Endothelial cell of umbilical vein (primary cell): Measurements from ENCODE around the gene TM4SF20. TPM values are rescaled to one million over a fixed set of nuclear protein-coding genes. Genes with fewer than 3 reads are reported as not detected.

ENCODE experiments used
- BruUV-seq: library from RNA; stranded (reverse); fragments of 400-500 nt; replicated peaks from 2 replicates; lab custom pipeline; 2021; lab: Mats Ljungman, UMichigan
- CTCF ChIA-PET: fragments of 300-600, 350-600 bp; sonication (Branson Sonifier 250); formaldehyde crosslinking; loops from one replicate; lab custom pipeline; 2021; ENCODE audit warnings: antibody characterized with exemption, inconsistent platforms; lab: Charles Lee
- POLR2A ChIA-PET: fragments of 300-600, 350-600 bp; sonication (Branson Sonifier 250); formaldehyde crosslinking; loops from one replicate; lab custom pipeline; 2021; ENCODE audit warnings: antibody characterized with exemption, inconsistent platforms; lab: Charles Lee
- DNase-seq: peaks from one replicate; pipeline ENCODE4 v3.0.0-alpha.2; 2011; ENCODE audit warnings: low read depth, low spot score
- FAIRE-seq: peaks from 2 replicates; lab custom pipeline; 2011; peaks lifted over from hg19 to GRCh38; lab: Jason Lieb, UNC
- H2AFZ ChIP-seq: 2 replicates; pipeline ENCODE4 v1.6.0; 2012; ENCODE audit warnings: low read depth, low read length, control low read depth, inconsistent platforms
- H3K27ac ChIP-seq: 2 replicates; pipeline ENCODE4 v1.5.1; 2011; ENCODE audit warnings: low read depth, mild to moderate bottlenecking, control low read depth, low read length, moderate library complexity; ENCODE audit not compliant: insufficient read depth
- H3K27me3 ChIP-seq, 2 experiments: 2 replicates each; pipeline versions ENCODE4 v1.6.0 to v1.6.1; 2011; ENCODE audit warnings: low read length in 2 of 2, mixed read lengths in 1 of 2; ENCODE audit not compliant: control insufficient read depth in 2 of 2, insufficient read depth in 2 of 2
- H3K36me3 ChIP-seq, 2 experiments: 2 replicates in 1 of 2; 3 replicates in 1 of 2; pipeline ENCODE4 v1.5.1; 2011; ENCODE audit warnings: low read length in 2 of 2, mild to moderate bottlenecking in 1 of 2, moderate library complexity in 1 of 2; ENCODE audit not compliant: control insufficient read depth in 2 of 2, insufficient read depth in 2 of 2; ENCODE audit errors: extremely low read depth in 1 of 2
- H3K4me1 ChIP-seq: 3 replicates; pipeline ENCODE4 v1.5.1; 2011; ENCODE audit warnings: mild to moderate bottlenecking, low read length; ENCODE audit not compliant: control insufficient read depth, insufficient read depth; ENCODE audit errors: extremely low read depth
- H3K4me2 ChIP-seq: 2 replicates; pipeline ENCODE4 v1.6.1; 2011; ENCODE audit warnings: low read length, control low read depth, mixed read lengths; ENCODE audit not compliant: insufficient read depth
- H3K4me3 ChIP-seq, 3 experiments: fragments of 200-600 bp in 1 of 3; sonication (generic), shearing (Covaris generic) in 1 of 3; replicated peaks in 1 of 3; 2 replicates each; pipeline ENCODE4 v1.5.1; 2011 to 2016; ENCODE audit warnings: control low read depth in 3 of 3, low read length in 3 of 3, mild to moderate bottlenecking in 2 of 3, inconsistent platforms in 1 of 3, low read depth in 1 of 3, moderate library complexity in 1 of 3; ENCODE audit not compliant: insufficient read depth in 1 of 3
- H3K79me2 ChIP-seq: 2 replicates; pipeline ENCODE4 v1.6.0; 2012; ENCODE audit warnings: low read length, inconsistent platforms; ENCODE audit not compliant: control insufficient read depth, insufficient read depth
- H3K9ac ChIP-seq: replicated peaks from 2 replicates; pipeline ENCODE3; 2011; ENCODE audit warnings: low read length, control low read depth; ENCODE audit not compliant: insufficient read depth; ENCODE audit errors: extremely low read depth
- H3K9me1 ChIP-seq: replicated peaks from 3 replicates; pipeline ENCODE4 v1.6.0; 2011; ENCODE audit warnings: mild to moderate bottlenecking, low read length; ENCODE audit not compliant: control insufficient read depth, insufficient read depth; ENCODE audit errors: extremely low read depth
- H3K9me3 ChIP-seq: replicated peaks from 2 replicates; pipeline ENCODE4 v1.5.1; 2012; ENCODE audit warnings: low read length, inconsistent platforms; ENCODE audit not compliant: control insufficient read depth, insufficient read depth
- H4K20me1 ChIP-seq: replicated peaks from 2 replicates; pipeline ENCODE3; 2011; ENCODE audit warnings: mild to moderate bottlenecking, low read length; ENCODE audit not compliant: control insufficient read depth, insufficient read depth; ENCODE audit errors: extremely low read depth
- EZH2 ChIP-seq: IDR thresholded peaks from 2 replicates; pipeline ENCODE4 v1.6.1; 2012; ENCODE audit warnings: borderline replicate concordance, low read depth, mild to moderate bottlenecking, moderate library complexity, low read length, inconsistent platforms; ENCODE audit not compliant: severe bottlenecking
- FOS ChIP-seq: IDR thresholded peaks from 2 replicates; pipeline ENCODE4 v1.6.1; 2011; ENCODE audit warnings: mild to moderate bottlenecking, low read length, moderate library complexity, borderline replicate concordance; ENCODE audit not compliant: insufficient read depth
- GATA2 ChIP-seq: IDR thresholded peaks from 2 replicates; pipeline ENCODE4 v1.7.0; 2011; ENCODE audit warnings: low read depth, mild to moderate bottlenecking, moderate library complexity, mixed read lengths, low read length; ENCODE audit not compliant: insufficient read length, insufficient read depth
- JUN ChIP-seq: IDR thresholded peaks from 2 replicates; pipeline ENCODE4 v1.6.1; 2011; ENCODE audit warnings: borderline replicate concordance, low read depth; ENCODE audit not compliant: insufficient read length, insufficient read depth
- MAX ChIP-seq: IDR thresholded peaks from 2 replicates; pipeline ENCODE4 v1.6.1; 2011; ENCODE audit not compliant: insufficient read depth, insufficient read length
- MYC ChIP-seq: IDR thresholded peaks from one replicate; pipeline ENCODE4 v1.6.1; 2011; ENCODE audit warnings: mild to moderate bottlenecking, low read depth, low read length
- POLR2A ChIP-seq: IDR thresholded peaks from 2 replicates; pipeline ENCODE4 v1.6.1; 2012; ENCODE audit warnings: low read depth, mild to moderate bottlenecking, control low read depth, low read length
- POLR2AphosphoS5 ChIP-seq: IDR thresholded peaks from 2 replicates; pipeline ENCODE4 v1.6.1; 2012; ENCODE audit warnings: low read depth, mild to moderate bottlenecking, control low read depth, low read length, moderate library complexity; ENCODE audit not compliant: insufficient read depth
- dilution Hi-C: fragments of 300-500 bp; cut with MboI; formaldehyde crosslinking; loops from one replicate; pipeline ENCODE4 v1.15.0; 2019; ENCODE audit warnings: low sequenced_read_pairs; ENCODE audit not compliant: extremely low pct_ligation_motif_present
- intact Hi-C: fragments of 100-400 bp; cut with micrococcal nuclease; formaldehyde crosslinking; loops from one replicate; pipeline ENCODE4 v1.10.0; 2022
- polyA plus RNA-seq, 4 experiments: library from polyadenylated mRNA; depleted of rRNA in 3 of 4; stranded (reverse) in 3 of 4; unstranded in 1 of 4; fragments of >200 nt; gene quantifications; 2 replicates each; pipeline versions ENCODE4 v1.2.1 to v1.2.3, GENCODE V29; 2011 to 2012; ENCODE audit warnings: missing spikeins in 1 of 4
- total RNA-seq: library from RNA; stranded (reverse); gene quantifications from 2 replicates; pipeline ENCODE4 v1.2.3, GENCODE V29; 2021
- TF ChIP-seq, protein P1 (sequence below), 2 donors: IDR thresholded peaks; 1 replicate in 1 of 2; 2 replicates in 1 of 2; pipeline ENCODE4 v1.5.1; 2011; ENCODE audit warnings: low read length in 2 of 2, mild to moderate bottlenecking in 2 of 2, moderate library complexity in 2 of 2, control low read depth in 1 of 2, inconsistent platforms in 1 of 2, low read depth in 1 of 2; ENCODE audit not compliant: insufficient read depth in 1 of 2; ENCODE audit errors: extremely low read depth in 1 of 2

TM4SF20 gene
- total and polyA plus RNA-seq, 2 donors (not counting 3 experiments of a cell fraction or from before 2014, with no cell fraction given), result not detected

- intact Hi-C loops, result no loop called here
- dilution Hi-C loops, result no loop called here
- Histone ChIP-seq H3K27me3 (no peaks in the 10 kb centered on the region), H3K36me3 (no peaks in the 10 kb centered on the region), H3K27ac (no peak overlapping the region), H2AFZ (no peak overlapping the region), H3K9ac (no peak overlapping the region), H3K79me2 (no peaks in the 10 kb centered on the region), H3K9me1 (no peaks in the 10 kb centered on the region), H4K20me1 (no peaks in the 10 kb centered on the region), H3K4me3 (no peak overlapping the region), H3K4me1 (no peaks in the 10 kb centered on the region), H3K9me3 (no peaks in the 10 kb centered on the region), H3K4me2 (no peak overlapping the region)
- TF ChIP-seq POLR2A (no peak), MYC (no peak), FOS (no peak), MAX (no peak), POLR2AphosphoS5 (no peak)
- TF ChIP-seq, protein P1, sequence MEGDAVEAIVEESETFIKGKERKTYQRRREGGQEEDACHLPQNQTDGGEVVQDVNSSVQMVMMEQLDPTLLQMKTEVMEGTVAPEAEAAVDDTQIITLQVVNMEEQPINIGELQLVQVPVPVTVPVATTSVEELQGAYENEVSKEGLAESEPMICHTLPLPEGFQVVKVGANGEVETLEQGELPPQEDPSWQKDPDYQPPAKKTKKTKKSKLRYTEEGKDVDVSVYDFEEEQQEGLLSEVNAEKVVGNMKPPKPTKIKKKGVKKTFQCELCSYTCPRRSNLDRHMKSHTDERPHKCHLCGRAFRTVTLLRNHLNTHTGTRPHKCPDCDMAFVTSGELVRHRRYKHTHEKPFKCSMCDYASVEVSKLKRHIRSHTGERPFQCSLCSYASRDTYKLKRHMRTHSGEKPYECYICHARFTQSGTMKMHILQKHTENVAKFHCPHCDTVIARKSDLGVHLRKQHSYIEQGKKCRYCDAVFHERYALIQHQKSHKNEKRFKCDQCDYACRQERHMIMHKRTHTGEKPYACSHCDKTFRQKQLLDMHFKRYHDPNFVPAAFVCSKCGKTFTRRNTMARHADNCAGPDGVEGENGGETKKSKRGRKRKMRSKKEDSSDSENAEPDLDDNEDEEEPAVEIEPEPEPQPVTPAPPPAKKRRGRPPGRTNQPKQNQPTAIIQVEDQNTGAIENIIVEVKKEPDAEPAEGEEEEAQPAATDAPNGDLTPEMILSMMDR (IDR thresholded peaks at IDR 0.05; ENCODE audit: extremely low read depth in 1 of 2, insufficient read depth in 1 of 2, low read depth in 1 of 2, low read length in 2 of 2), result no peak
- DNase-seq (no peak), FAIRE-seq (peak; percentile 38)
- ChIA-PET POLR2A (no interaction called here), CTCF (no interaction called here)
- no TSS peak for BruUV-seq
These were observed 10.6 kb upstream of the TM4SF20 start for GRCh38 chr2:227389661-227390060.

GRCh38 chr2:227389231-227389630 lies 10.1 kb upstream of the TM4SF20 start:
- intact Hi-C loops, result no loop called here
- Histone ChIP-seq H3K4me1 (no peaks in the 10 kb centered on the region), H3K9me3 (no peaks in the 10 kb centered on the region), H3K27me3 (no peaks in the 10 kb centered on the region), H3K79me2 (no peaks in the 10 kb centered on the region), H3K9me1 (no peaks in the 10 kb centered on the region), H2AFZ (no peak overlapping the region), H4K20me1 (no peaks in the 10 kb centered on the region), H3K27ac (no peak overlapping the region), H3K36me3 (no peaks in the 10 kb centered on the region), H3K4me2 (no peak overlapping the region), H3K4me3 (no peak overlapping the region), H3K9ac (no peak overlapping the region)
- POLR2A ChIA-PET, result no interaction called here
- TF ChIP-seq MYC, result no peak
- TF ChIP-seq POLR2A, result no peak
- TF ChIP-seq, protein P1 (IDR thresholded peaks at IDR 0.05; ENCODE audit: extremely low read depth in 1 of 2, insufficient read depth in 1 of 2, low read depth in 1 of 2, low read length in 2 of 2), result no peak
- no peak for TF ChIP-seq EZH2
- no peak for TF ChIP-seq POLR2AphosphoS5
- TF ChIP-seq GATA2, result no peak
- TF ChIP-seq MAX, result no peak
- no peak for TF ChIP-seq JUN
- no peak for TF ChIP-seq FOS
- dilution Hi-C loops, result no loop called here
- FAIRE-seq (no peak), DNase-seq (no peak)
- no TSS peak for BruUV-seq
- CTCF ChIA-PET, result interaction anchor here (1.4 kb wide), 1 partner anchor 11 kb away, joined by 4 read pairs; no protein-coding TSS in a partner anchor
